NT2/D1 (cell line): ENCODE results near the gene DYSF.
"Not testable (repeated sequence)": the region's sequence is repeated elsewhere in the genome, so short reads cannot be mapped to it uniquely, and the experiment has no call there.

Source experiments
- DNase-seq: peaks from one replicate; pipeline ENCODE4 v3.0.0-alpha.2; 2011; ENCODE audit warnings: low read depth, low spot score
- H3K27me3 ChIP-seq: 2 replicates; pipeline ENCODE4 v1.6.0; 2011; ENCODE audit warnings: mild to moderate bottlenecking; ENCODE audit not compliant: insufficient read length, insufficient read depth
- H3K36me3 ChIP-seq: 2 replicates; pipeline ENCODE4 v1.6.1; 2011; ENCODE audit warnings: mild to moderate bottlenecking, low read length, mixed read lengths; ENCODE audit not compliant: insufficient read depth, insufficient read length
- H3K4me1 ChIP-seq: 2 replicates; pipeline ENCODE4 v1.5.1; 2011; ENCODE audit not compliant: insufficient read depth, insufficient read length
- H3K4me3 ChIP-seq: 2 replicates; pipeline ENCODE4 v1.5.1; 2011; ENCODE audit warnings: low read depth; ENCODE audit not compliant: insufficient read length
- H3K9ac ChIP-seq: 2 replicates; pipeline ENCODE4 v1.6.0; 2011; ENCODE audit warnings: low read depth; ENCODE audit not compliant: insufficient read length
- H3K9me3 ChIP-seq: 2 replicates; pipeline ENCODE4 v1.5.1; 2011; ENCODE audit warnings: mild to moderate bottlenecking, low read length; ENCODE audit not compliant: insufficient read depth
- SUZ12 ChIP-seq: IDR thresholded peaks from 2 replicates; pipeline ENCODE4 v1.6.1; 2011; ENCODE audit not compliant: insufficient read length, insufficient read depth; ENCODE audit errors: extremely low read depth
- YY1 ChIP-seq: IDR thresholded peaks from 2 replicates; pipeline ENCODE4 v1.6.1; 2011; ENCODE audit not compliant: insufficient read length, insufficient read depth
- ZNF274 ChIP-seq: IDR thresholded peaks from 2 replicates; pipeline ENCODE4 v1.6.1; 2011; ENCODE audit warnings: mild to moderate bottlenecking, low read depth, low read length

DYSF gene

DNA sequence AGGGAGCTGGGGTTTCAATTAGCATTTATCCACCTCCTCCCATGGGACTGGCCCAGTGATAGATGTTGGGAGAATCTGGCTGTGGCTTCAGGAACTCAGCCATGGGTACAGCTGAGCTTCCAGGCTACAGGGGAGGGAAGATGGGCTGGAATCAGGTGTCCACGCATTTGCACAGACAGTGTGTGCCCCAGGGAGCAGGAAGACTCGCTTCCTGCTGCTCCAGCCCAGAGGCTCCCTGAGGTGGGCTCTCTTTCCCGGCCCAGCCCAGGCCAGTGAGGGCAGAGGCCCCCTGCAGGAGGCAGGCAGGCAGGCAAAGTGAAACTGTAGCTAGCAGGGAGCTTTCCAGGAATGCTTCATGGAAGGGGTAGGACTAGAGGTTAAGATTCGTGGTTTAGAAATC lies 28.7 kb downstream of the DYSF start:
- Histone ChIP-seq H3K9ac (no peak overlapping the region), H3K4me3 (no peak overlapping the region), H3K27me3 (no peaks in the 10 kb centered on the region), H3K4me1 (peaks cover 8% of the 10 kb centered on the region), H3K9me3 (no peaks in the 10 kb centered on the region), H3K36me3 (no peaks in the 10 kb centered on the region)
- no peak for DNase-seq
- no peak for TF ChIP-seq SUZ12
- TF ChIP-seq ZNF274 = no peak
- TF ChIP-seq YY1 = no peak

- Histone ChIP-seq H3K4me1 (peaks cover 8% of the 10 kb centered on the region), H3K9me3 (no peaks in the 10 kb centered on the region), H3K27me3 (no peaks in the 10 kb centered on the region), H3K4me3 (no peak overlapping the region), H3K36me3 (no peaks in the 10 kb centered on the region), H3K9ac (no peak overlapping the region)
- no peak for DNase-seq
- TF ChIP-seq ZNF274 (no peak), YY1 (no peak), SUZ12 (no peak)
Observed at GRCh38 chr2:71483246-71483645, 29.9 kb downstream of the DYSF start.

GRCh38 chr2:71484354-71484753 lies 31.0 kb downstream of the DYSF start:
- TF ChIP-seq YY1 (no peak), ZNF274 (no peak), SUZ12 (no peak)

GRCh38 chr2:71486881-71487640 lies 33.7 kb downstream of the DYSF start:
- DNase-seq = no peak
- no peaks in the 10 kb centered on the region for H3K27me3 ChIP-seq
- TF ChIP-seq ZNF274 (no peak), YY1 (no peak), SUZ12 (no peak)

More at GRCh38 chr2:71484354-71484753, 31.0 kb downstream of the DYSF start:
- no peaks in the 10 kb centered on the region for H3K9me3 ChIP-seq
- no peaks in the 10 kb centered on the region for H3K36me3 ChIP-seq
- peaks cover 8% of the 10 kb centered on the region for H3K4me1 ChIP-seq
- no peak overlapping the region for H3K4me3 ChIP-seq
- DNase-seq = no peak
- no peak overlapping the region for H3K9ac ChIP-seq
- no peaks in the 10 kb centered on the region for H3K27me3 ChIP-seq

GRCh38 chr2:71491551-71491950 lies 38.2 kb downstream of the DYSF start:
- not testable (repeated sequence) for H3K27me3 ChIP-seq, H3K4me1 ChIP-seq, H3K9ac ChIP-seq, H3K4me3 ChIP-seq, H3K9me3 ChIP-seq, H3K36me3 ChIP-seq, DNase-seq

More at GRCh38 chr2:71486881-71487640, 33.7 kb downstream of the DYSF start:
- no peak overlapping the region for H3K4me3 ChIP-seq
- no peaks in the 10 kb centered on the region for H3K36me3 ChIP-seq
- peaks cover 6% of the 10 kb centered on the region for H3K4me1 ChIP-seq
- H3K9me3 ChIP-seq = no peaks in the 10 kb centered on the region
- H3K9ac ChIP-seq = no peak overlapping the region

DNA sequence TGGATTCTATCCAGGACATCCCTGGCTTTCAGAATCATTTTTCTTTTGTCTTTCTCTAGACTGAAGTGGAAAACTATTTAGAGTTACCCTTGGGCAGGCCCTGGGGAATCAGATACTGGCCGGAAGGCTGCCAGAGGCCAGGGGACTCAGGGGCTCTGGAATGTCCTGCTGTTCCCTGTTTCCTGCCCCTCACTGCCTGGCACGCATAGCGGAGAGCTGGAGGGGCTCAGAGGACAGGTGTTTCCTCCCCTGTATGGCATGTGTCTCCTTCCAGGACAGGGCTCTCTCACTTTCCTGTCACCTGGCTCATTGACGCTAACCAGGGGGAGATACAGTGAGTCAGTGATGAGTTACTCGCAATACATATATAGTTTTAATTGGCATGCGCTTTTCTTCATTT lies 38.8 kb downstream of the DYSF start:
- TF ChIP-seq ZNF274 = no peak
- TF ChIP-seq SUZ12 = no peak
- TF ChIP-seq YY1 = no peak
- DNase-seq = no peak
- no peak overlapping the region for H3K4me3 ChIP-seq
- H3K36me3 ChIP-seq = peaks cover 6% of the 10 kb centered on the region
- H3K4me1 ChIP-seq = peaks cover 8% of the 10 kb centered on the region
- no peaks in the 10 kb centered on the region for H3K9me3 ChIP-seq
- H3K27me3 ChIP-seq = no peaks in the 10 kb centered on the region
- H3K9ac ChIP-seq = no peak overlapping the region

- Histone ChIP-seq H3K27me3 (no peaks in the 10 kb centered on the region), H3K4me1 (peaks cover 8% of the 10 kb centered on the region), H3K36me3 (peaks cover 6% of the 10 kb centered on the region), H3K9me3 (no peaks in the 10 kb centered on the region), H3K4me3 (no peak overlapping the region), H3K9ac (no peak overlapping the region)
- TF ChIP-seq YY1 = no peak
- TF ChIP-seq ZNF274 = no peak
- TF ChIP-seq SUZ12 = no peak
- no peak for DNase-seq
Observed at GRCh38 chr2:71494091-71494490, 40.7 kb downstream of the DYSF start.
